ENCODE data around the gene PRKAR2A.
"Not testable (repeated sequence)": the region's sequence is repeated elsewhere in the genome, so short reads cannot be mapped to it uniquely, and the experiment has no call there.

The PRKAR2A gene

GRCh38 chr3:48782046-48782445 lies 65.6 kb downstream of the PRKAR2A start:
- no peak for DNase-seq (ENCODE audit: low spot score)

- DNase-seq (ENCODE audit: low spot score) = not testable (repeated sequence)
Observed at GRCh38 chr3:48778565-48778964, 69.1 kb downstream of the PRKAR2A start.

DNA sequence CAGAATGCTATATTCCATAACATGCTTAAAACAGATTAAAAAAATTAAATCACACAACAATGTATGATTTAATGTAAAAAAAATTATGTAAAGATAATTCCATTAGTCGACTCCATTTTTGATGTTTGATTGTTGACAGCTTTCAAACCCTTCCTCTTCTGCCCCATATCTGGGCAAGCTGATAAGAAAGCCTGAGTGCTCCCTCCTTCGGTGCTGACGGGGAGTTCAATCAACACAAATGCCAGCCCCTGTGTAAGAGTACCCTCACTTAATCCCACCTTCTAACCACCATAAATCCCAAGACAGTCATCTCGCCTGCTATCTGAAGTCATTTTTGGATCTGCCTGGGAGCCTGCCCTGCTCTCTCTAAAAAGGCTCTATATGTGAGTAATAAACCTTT lies 70.8 kb downstream of the PRKAR2A start:
- peak; percentile 1 for DNase-seq (ENCODE audit: low spot score)

DNA sequence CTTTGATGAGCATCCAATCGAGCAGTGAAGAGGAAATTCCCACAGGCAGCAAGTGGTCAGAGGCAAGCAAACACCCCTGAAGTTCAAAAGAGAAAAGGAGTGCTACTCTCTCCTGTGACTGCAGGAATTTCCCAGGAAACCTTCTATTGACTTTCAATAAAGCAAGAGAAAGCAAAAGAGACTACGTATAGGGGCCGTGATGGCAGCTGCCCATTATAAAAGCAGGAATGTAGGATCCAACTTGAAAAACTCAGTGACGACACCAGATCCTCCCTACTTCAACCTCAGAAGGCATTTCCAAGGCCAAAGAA lies 77.5 kb downstream of the PRKAR2A start:
- no peak for DNase-seq (ENCODE audit: low spot score)

GRCh38 chr3:48765376-48765775 lies 82.3 kb downstream of the PRKAR2A start:
- no peak for DNase-seq (ENCODE audit: low spot score)

DNA sequence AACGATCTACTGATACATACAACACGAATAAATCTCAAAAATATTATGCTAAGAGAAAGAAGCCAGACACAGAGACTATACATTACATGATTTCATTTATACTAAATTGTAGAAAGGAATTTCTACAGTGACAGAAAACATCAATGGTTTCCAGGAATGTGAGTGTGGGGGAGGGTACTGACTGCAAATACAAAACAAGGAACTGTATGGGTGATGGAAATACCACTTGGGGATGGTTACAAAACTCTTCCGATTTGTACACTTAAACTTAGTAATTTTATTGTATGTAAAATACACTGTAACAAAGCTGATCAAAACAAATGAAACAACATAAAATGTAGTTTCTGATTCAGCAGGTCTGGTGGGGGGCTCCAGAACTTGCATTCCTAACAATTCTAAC lies 84.9 kb downstream of the PRKAR2A start:
- no peak for DNase-seq (ENCODE audit: low spot score)

GRCh38 chr3:48759991-48760540 lies 87.6 kb downstream of the PRKAR2A start:
- not testable (repeated sequence) for DNase-seq (ENCODE audit: low spot score)

DNA sequence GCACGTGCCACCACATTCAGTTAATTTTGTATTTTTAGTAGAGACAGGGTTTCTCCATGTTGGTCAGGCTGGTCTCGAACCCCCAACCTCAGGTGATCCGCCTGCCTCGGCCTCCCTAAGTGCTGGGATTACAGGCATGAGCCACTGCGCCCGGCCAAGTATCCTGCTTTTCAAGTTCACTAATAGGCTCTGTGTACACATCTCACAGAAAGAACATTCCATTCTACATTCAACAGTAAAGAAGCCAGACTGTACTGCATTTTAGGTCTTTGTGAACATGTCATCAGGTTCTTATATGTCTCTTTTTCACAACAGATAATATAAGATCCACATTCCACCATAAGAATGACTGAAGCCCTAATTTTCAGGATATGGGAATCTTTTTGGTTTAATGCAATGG lies 88.1 kb downstream of the PRKAR2A start:
- DNase-seq (ENCODE audit: low spot score) = not testable (repeated sequence)

GRCh38 chr3:48759071-48759470 lies 88.6 kb downstream of the PRKAR2A start:
- DNase-seq (ENCODE audit: low spot score) = no peak

DNA sequence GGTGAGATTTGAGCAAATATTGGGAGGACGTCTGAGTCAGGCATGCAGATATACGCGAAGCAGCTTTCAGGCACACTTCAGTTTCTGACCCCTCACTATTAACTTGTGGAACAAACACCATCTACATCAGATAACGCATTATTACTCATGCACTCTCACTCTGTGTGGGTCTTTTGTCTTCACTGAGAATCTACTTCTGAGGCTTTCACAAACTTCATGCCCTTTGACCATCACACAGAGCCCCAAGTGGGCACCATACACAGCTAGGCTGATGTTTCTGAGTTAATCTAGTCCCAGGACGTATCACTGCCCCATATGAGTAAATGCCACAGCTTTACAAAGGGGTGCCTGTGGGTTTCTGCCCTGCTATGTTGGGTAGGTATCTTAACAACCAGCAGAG lies 91.0 kb downstream of the PRKAR2A start:
- no peak for DNase-seq (ENCODE audit: low spot score)

GRCh38 chr3:48750856-48751255 lies 96.8 kb downstream of the PRKAR2A start:
- no peak for DNase-seq (ENCODE audit: low spot score)

GRCh38 chr3:48748754-48749153 lies 98.9 kb downstream of the PRKAR2A start:
- no peak for DNase-seq (ENCODE audit: low spot score)

- DNase-seq (ENCODE audit: low spot score) = no peak
Observed at GRCh38 chr3:48747706-48748105, 100.0 kb downstream of the PRKAR2A start.

- no peak for DNase-seq (ENCODE audit: low spot score)
Observed at GRCh38 chr3:48747015-48747615, 100.6 kb downstream of the PRKAR2A start.

- DNase-seq (ENCODE audit: low spot score) = no peak
Observed at GRCh38 chr3:48743773-48744172, 103.9 kb downstream of the PRKAR2A start.

GRCh38 chr3:48741226-48741625 lies 106.4 kb downstream of the PRKAR2A start:
- not testable (repeated sequence) for DNase-seq (ENCODE audit: low spot score)

GRCh38 chr3:48739955-48740823 lies 107.5 kb downstream of the PRKAR2A start:
- peak; percentile 76 for DNase-seq (ENCODE audit: low spot score)

- no peak for DNase-seq (ENCODE audit: low spot score)
Observed at GRCh38 chr3:48739617-48739954, 108.1 kb downstream of the PRKAR2A start.

DNA sequence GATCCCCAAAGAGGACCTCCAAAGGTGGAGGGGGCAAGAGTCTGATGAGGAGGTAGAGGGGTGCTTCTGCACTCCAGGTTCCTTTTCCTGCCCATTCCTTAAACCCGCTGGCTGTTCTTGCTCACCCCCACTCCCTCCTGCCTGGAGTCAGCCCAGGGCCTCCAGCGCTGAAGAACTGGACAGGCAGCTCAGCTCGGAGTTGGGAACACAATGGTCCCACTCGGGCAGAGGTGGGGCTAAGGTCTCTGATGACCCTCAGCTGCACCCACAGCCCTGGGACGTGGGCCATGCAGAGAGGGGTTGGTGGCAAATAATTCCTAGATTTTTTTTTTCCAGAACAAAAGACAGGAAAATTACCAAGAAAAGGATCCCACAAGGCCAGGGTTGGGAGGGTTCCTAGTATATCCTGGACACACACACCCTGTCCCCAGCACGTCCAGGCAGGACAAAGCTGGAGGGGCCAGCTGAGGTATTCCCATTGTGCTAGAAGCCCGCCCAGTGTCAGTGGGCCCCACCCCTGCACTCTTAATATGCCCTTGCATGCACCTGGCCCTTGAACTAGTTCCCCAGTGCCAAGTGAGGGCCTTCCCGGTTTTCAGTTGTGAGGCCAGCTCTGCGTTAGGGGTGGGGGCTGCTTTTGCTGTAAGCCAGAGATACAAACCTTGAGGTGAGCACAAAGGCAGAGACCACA lies 108.6 kb downstream of the PRKAR2A start:
- no peak for DNase-seq (ENCODE audit: low spot score)

DNA sequence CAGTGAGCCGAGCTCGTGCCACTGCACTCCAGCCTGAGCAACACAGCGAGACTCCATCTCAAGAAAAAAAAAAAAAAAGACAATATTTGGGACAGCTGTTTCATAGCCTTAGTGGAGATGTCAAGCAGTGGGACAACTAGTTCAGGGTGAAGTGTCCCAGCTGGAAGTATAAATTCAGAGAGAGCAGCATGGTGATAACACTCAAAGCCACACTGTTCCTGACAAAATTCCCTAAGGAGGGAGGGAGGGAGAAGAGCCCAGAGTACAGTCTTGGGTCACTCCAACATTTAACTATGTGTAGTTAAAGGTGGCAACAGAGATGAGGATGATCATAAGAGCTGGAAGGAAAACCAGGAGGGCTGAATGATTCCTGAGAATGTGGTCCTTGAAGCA lies 109.5 kb downstream of the PRKAR2A start:
- DNase-seq (ENCODE audit: low spot score) = no peak

- peak; percentile 32 for DNase-seq (ENCODE audit: low spot score)
Observed at GRCh38 chr3:48735075-48735767, 112.5 kb downstream of the PRKAR2A start.

DNA sequence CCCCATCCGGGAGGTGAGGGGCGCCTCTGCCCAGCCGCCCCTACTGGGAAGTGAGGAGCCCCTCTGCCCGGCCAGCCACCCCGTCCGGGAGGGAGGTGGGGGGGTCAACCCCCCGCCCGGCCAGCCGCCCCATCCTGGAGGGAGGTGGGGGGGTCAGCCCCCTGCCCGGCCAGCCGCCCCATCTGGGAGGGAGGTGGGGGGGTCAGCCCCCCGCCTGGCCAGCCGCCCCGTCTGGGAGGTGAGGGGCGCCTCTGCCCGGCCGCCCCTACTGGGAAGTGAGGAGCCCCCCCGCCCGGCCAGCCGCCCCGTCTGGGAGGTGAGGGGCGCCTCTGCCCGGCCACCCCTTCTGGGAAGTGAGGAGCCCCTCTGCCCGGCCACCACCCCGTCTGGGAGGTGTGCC lies 113.1 kb downstream of the PRKAR2A start:
- not testable (repeated sequence) for DNase-seq (ENCODE audit: low spot score)

Data from SK-N-DZ (cell line).